Lung (tissue), 16 donors: Measurements from ENCODE around the gene NIFK. TPM values are rescaled to one million over a fixed set of nuclear protein-coding genes. Genes with fewer than 3 reads are reported as not detected.
A peak's percentile ranks its signal among the peaks of the same experiment; 100 is the strongest.

Source experiments
- ATAC-seq: fragments of 200-7000 bp; cut with Tn5 transposase; one replicate; pipeline ENCODE4 v1.9.1; 2020; ENCODE audit warnings: moderate number of reproducible peaks; ENCODE audit not compliant: insufficient read depth, low FRiP score
- DNase-seq, 3 donors: peaks; one replicate each; pipeline ENCODE4 v3.0.0-alpha.2; 2013 to 2017
- H3K27ac ChIP-seq, 2 donors: one replicate each; pipeline ENCODE4 v1.5.1; 2013; ENCODE audit warnings: mild to moderate bottlenecking in 2 of 2, moderate library complexity in 2 of 2, control low read depth in 1 of 2, inconsistent platforms in 1 of 2, low read depth in 1 of 2, low read length in 1 of 2
- H3K27me3 ChIP-seq, 3 donors: one replicate each; pipeline ENCODE4 v1.5.1; 2013; ENCODE audit warnings: low read length in 2 of 3; ENCODE audit not compliant: control insufficient read depth in 3 of 3, insufficient read depth in 3 of 3
- H3K36me3 ChIP-seq, 4 donors: one replicate each; pipeline ENCODE4 v1.5.1; 2013; ENCODE audit warnings: low read length in 4 of 4, mild to moderate bottlenecking in 1 of 4, moderate library complexity in 1 of 4; ENCODE audit not compliant: control insufficient read depth in 4 of 4, insufficient read depth in 4 of 4
- H3K4me1 ChIP-seq, 5 donors: one replicate each; pipeline ENCODE4 v1.5.1; 2013; ENCODE audit warnings: low read length in 5 of 5, mild to moderate bottlenecking in 2 of 5, moderate library complexity in 1 of 5; ENCODE audit not compliant: control insufficient read depth in 5 of 5, insufficient read depth in 5 of 5
- H3K4me3 ChIP-seq: one replicate; pipeline ENCODE4 v1.5.1; 2013; ENCODE audit warnings: mild to moderate bottlenecking, control low read depth, moderate library complexity
- H3K9ac ChIP-seq, 2 donors: one replicate each; pipeline ENCODE4 v1.5.1; 2013; ENCODE audit warnings: low read length in 2 of 2, control low read depth in 1 of 2; ENCODE audit not compliant: insufficient read depth in 1 of 2
- H3K9me3 ChIP-seq, 4 donors: one replicate each; pipeline ENCODE4 v1.5.1; 2013; ENCODE audit warnings: low read length in 3 of 4, mild to moderate bottlenecking in 1 of 4, moderate library complexity in 1 of 4; ENCODE audit not compliant: control insufficient read depth in 4 of 4, insufficient read depth in 3 of 4
- WGBS, 2 donors: extraction: QIAGEN DNeasy Blood & Tissue Kit; methylation state at CpG; one replicate each; pipeline ENCODE4 v1.1.7; 2013; 5-methylcytosine and 5-hydroxymethylcytosine counted together
- long read RNA-seq, 5 donors: transcript quantifications; one replicate each; lab custom pipeline, GENCODE V29; 2026
- polyA plus RNA-seq, 2 donors: library from polyadenylated mRNA; stranded (reverse); fragments of 200-250 nt; gene quantifications; one replicate each; pipeline ENCODE4 v1.2.1, GENCODE V29; 2013
- total RNA-seq, 2 donors: library from RNA; depleted of rRNA in 1 of 2; stranded (reverse); fragments of >200 nt in 1 of 2; gene quantifications; one replicate each; pipeline ENCODE4 v1.2.1, GENCODE V29; 2014 to 2021
- TF ChIP-seq, protein P1 (sequence below): IDR thresholded peaks from 2 replicates; pipeline ENCODE4 v1.5.1; 2012; ENCODE audit warnings: mild to moderate bottlenecking; ENCODE audit errors: control extremely low read depth, extremely low read depth
- donor health status: control.
- donor health status: control.
- donor health status: Bipolar disorder and iron deficiency.
- donor health status: healthy.
- donor health status: DM: yes; HTN: yes; CAD: no.

NIFK gene
- total RNA-seq (10 to 100 TPM; 32.2 to 34.9 TPM), polyA plus RNA-seq (10 to 100 TPM; 35.9 to 78.0 TPM)
- long read RNA-seq, donor 1, transcript NIFK-205 (4 exons, 1,096 nt): minor isoform, 10 of 35 reads
- long read RNA-seq, donor 1, transcript NIFK-201 (7 exons, 1,734 nt): major isoform, 22 of 35 reads
- long read RNA-seq, donor 1, partial matches to known transcripts: 0 of 35 reads
- long read RNA-seq, donor 1, other reads (novel, unspliced or antisense): 0 of 35 reads
- long read RNA-seq, donor 2, transcript NIFK-201 (7 exons, 1,734 nt): major isoform, 6 of 13 reads
- long read RNA-seq, donor 2, partial matches to known transcripts: 0 of 13 reads
- long read RNA-seq, donor 2, other reads (novel, unspliced or antisense): 0 of 13 reads
- long read RNA-seq, donor 3, transcript NIFK-201 (7 exons, 1,734 nt): major isoform, 14 of 19 reads
- long read RNA-seq, donor 3, partial matches to known transcripts: 0 of 19 reads
- long read RNA-seq, donor 3, other reads (novel, unspliced or antisense): 0 of 19 reads
- long read RNA-seq, donor 4, transcript NIFK-201 (7 exons, 1,734 nt): major isoform, 13 of 21 reads
- long read RNA-seq, donor 4, transcript NIFK-205 (4 exons, 1,096 nt): minor isoform, 7 of 21 reads
- long read RNA-seq, donor 4, partial matches to known transcripts: 0 of 21 reads
- long read RNA-seq, donor 4, other reads (novel, unspliced or antisense): 0 of 21 reads
- long read RNA-seq, donor 5, transcript NIFK-201 (7 exons, 1,734 nt): major isoform, 26 of 48 reads
- long read RNA-seq, donor 5, transcript NIFK-205 (4 exons, 1,096 nt): minor isoform, 16 of 48 reads
- long read RNA-seq, donor 5, partial matches to known transcripts: 0 of 48 reads
- long read RNA-seq, donor 5, other reads (novel, unspliced or antisense): 0 of 48 reads

DNA sequence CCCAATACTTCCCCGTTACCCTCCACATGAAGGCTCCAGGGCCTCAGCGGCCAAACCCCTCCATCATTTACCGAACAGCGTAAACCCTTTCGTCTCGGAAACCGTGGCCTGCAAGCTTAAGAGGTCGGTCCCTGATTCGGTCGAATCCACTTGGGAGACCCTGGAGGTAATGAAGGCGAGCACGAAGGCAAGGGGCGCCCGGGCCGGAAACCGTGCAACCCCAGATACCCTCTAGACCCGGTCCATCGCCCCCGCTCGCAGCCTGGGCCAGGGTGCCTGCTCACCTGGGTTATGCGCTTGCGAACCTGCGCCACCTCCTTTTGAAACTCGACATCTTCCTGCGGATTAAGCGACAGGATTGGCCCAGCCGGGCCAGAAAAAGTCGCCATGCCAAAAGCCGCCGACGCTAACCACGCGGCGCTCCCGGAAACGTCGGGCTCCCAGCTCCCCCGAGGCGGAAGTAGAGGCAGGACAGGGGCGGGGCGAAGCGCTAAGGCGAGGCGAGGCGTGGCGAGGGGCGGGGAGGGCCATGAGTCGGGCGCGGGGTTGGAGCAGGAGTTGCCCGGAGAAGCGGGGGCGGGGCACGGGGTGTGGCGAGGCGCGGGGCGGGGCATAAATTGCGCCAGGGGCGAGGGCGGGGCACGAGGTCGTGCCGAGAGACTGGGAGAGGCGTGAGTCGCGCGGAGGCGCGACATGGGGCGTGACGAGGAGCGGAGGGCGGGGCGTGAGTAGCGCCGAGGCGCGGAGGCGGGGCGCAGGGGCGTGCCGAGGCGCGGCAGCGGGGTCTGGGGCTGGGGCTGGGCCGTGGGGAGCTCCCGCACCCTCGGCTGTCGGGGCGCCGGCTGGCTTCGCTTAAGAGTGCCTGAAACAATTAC, at the start of gene NIFK:
Gene NIFK, minus strand, starts transcription at position 414 of the 875 bp plus-strand sequence. Its CDS starts 25 bp downstream, at position 389.
- ATAC-seq (peak; percentile 99), DNase-seq (peak; percentile 99 to 100 (median 99))
- Histone ChIP-seq H3K9me3 (no peaks in the 10 kb centered on the region), H3K4me1 (peaks cover 0 to 10% (median 2%) of the 10 kb centered on the region in 5 donors), H3K27me3 (peaks cover 0 to under 1% (median 0%) of the 10 kb centered on the region in 3 donors), H3K4me3 (peak within 1 kb of the TSS; percentile 94), H3K27ac (peak within 1 kb of the TSS; percentile 65 to 92), H3K36me3 (peaks cover 5 to 16% (median 10%) of the 10 kb centered on the region in 4 donors), H3K9ac (peak within 1 kb of the TSS; percentile 52 to 91)
- TF ChIP-seq, protein P1, sequence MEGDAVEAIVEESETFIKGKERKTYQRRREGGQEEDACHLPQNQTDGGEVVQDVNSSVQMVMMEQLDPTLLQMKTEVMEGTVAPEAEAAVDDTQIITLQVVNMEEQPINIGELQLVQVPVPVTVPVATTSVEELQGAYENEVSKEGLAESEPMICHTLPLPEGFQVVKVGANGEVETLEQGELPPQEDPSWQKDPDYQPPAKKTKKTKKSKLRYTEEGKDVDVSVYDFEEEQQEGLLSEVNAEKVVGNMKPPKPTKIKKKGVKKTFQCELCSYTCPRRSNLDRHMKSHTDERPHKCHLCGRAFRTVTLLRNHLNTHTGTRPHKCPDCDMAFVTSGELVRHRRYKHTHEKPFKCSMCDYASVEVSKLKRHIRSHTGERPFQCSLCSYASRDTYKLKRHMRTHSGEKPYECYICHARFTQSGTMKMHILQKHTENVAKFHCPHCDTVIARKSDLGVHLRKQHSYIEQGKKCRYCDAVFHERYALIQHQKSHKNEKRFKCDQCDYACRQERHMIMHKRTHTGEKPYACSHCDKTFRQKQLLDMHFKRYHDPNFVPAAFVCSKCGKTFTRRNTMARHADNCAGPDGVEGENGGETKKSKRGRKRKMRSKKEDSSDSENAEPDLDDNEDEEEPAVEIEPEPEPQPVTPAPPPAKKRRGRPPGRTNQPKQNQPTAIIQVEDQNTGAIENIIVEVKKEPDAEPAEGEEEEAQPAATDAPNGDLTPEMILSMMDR: no peak
- WGBS, 2 donors: 0 to 1% methylated on average over 80 to 93 of the region's 93 CpGs

DNA sequence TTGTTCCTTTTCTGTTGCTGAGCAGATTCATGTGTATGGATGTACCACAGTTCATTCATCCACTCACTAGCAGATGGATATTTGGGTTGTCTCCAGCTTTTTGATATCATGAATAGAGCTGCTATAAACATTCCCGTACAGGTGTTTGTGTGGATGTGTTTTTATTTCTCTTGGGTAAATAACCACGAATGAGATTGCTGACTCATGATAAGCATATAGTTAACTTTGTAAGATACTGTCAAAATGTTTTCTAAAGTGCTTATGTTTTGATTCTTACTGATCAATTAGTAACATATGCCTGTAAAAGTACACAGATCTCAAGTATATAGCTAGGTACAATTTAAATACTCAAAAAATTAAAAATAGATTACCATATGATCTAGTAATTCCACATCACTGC, 46.5 kb upstream of the NIFK start:
- no peaks in the 10 kb centered on the region for H3K36me3 ChIP-seq
- 41 to 74% methylated on average over 2 of the region's 2 CpGs for WGBS, 2 donors
- TF ChIP-seq, protein P1: no peak
- peaks cover 0 to 6% (median 2%) of the 10 kb centered on the region in 3 donors for H3K27me3 ChIP-seq
- ATAC-seq (no peak), DNase-seq (no peak)
- no peak overlapping the region for H3K4me3 ChIP-seq
- H3K27ac ChIP-seq: no peak overlapping the region
- H3K9me3 ChIP-seq: peaks cover 0 to under 1% (median 0%) of the 10 kb centered on the region in 4 donors
- H3K9ac ChIP-seq: no peak overlapping the region
- no peaks in the 10 kb centered on the region for H3K4me1 ChIP-seq

DNA sequence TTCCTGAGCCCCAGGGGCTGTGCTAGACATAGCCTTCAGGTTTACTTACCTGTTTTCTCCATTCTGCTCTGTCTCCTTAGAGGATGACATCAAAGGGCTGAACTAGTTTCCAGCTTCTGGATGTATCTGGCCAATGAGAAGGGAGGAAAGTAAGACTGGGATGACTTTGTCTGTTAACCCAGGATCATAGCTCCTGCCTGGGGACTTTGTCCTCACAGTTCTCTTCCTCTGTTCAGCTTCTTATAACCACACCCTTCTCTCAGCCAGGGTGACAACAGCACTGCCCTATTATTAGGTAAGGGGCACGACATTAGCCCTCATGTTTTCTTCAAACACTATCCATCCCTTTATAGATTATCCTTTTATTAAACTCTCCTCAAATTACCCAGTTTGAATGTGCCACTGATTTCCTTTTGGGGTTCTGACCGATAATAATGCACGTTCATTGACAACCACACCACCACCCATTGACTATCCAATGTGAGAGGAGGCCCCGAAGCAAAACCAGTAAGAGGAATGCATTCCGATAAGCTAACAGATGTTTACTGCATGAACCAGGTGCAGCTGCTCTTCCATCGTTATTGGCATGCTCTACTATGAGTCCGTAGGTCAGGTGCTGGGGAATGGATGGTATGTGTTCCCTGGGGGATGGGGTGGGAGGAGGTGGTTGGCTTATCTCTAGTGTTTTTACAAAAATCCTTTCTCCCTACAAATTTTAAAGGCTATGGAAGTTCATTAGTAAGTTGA, 42.2 kb upstream of the NIFK start:
- Histone ChIP-seq H3K9ac (no peak overlapping the region), H3K4me3 (no peak overlapping the region), H3K27ac (no peak overlapping the region), H3K27me3 (peaks cover 0 to 2% (median 0%) of the 10 kb centered on the region in 3 donors), H3K9me3 (no peaks in the 10 kb centered on the region), H3K4me1 (peaks cover 0 to 9% (median 2%) of the 10 kb centered on the region in 5 donors), H3K36me3 (no peaks in the 10 kb centered on the region)
- no peak for DNase-seq
- WGBS, 2 donors: 74 to 88% methylated on average over 7 of the region's 7 CpGs
- ATAC-seq: no peak
- TF ChIP-seq, protein P1: no peak
